Sigmoid colon (tissue), 7 donors: ENCODE data around the gene ZNF446. TPM values are rescaled to one million over a fixed set of nuclear protein-coding genes. Genes with fewer than 3 reads are reported as not detected.

Source experiments
- DNase-seq: peaks from one replicate; pipeline ENCODE4 v3.0.0-alpha.2; 2019
- H3K27ac ChIP-seq, 4 donors: fragments of 200-600 bp; sonication (generic); one replicate each; pipeline ENCODE4 v1.5.1; 2016 to 2019; ENCODE audit warnings: mild to moderate bottlenecking in 1 of 4
- H3K27me3 ChIP-seq, 3 donors: fragments of 200-600 bp; sonication (generic); one replicate each; pipeline ENCODE4 v1.5.1; 2019; ENCODE audit warnings: mild to moderate bottlenecking in 1 of 3
- H3K36me3 ChIP-seq, 4 donors: fragments of 200-600 bp; sonication (generic); one replicate each; pipeline ENCODE4 v1.5.1; 2016 to 2019
- H3K4me1 ChIP-seq, 4 donors: fragments of 200-600 bp; sonication (generic); one replicate each; pipeline ENCODE4 v1.5.1; 2017 to 2019
- H3K4me3 ChIP-seq, 4 donors: fragments of 200-600 bp; sonication (generic); one replicate each; pipeline ENCODE4 v1.5.1; 2017 to 2019; ENCODE audit warnings: mild to moderate bottlenecking in 2 of 4, moderate library complexity in 1 of 4
- H3K9me3 ChIP-seq, 4 donors: fragments of 200-600 bp in 3 of 4; sonication (generic) in 3 of 4; one replicate each; pipeline versions ENCODE4 v1.5.1 to v1.6.1; 2013 to 2019
- CTCF ChIP-seq, 4 experiments: fragments of 450-650 bp in 3 of 4; fragments of 200-600 bp in 1 of 4; IDR thresholded peaks; one replicate each; pipeline ENCODE4 v1.5.1; 2016 to 2019; ENCODE audit warnings: antibody characterized with exemption in 4 of 4, mild to moderate bottlenecking in 3 of 4, moderate library complexity in 2 of 4
- EP300 ChIP-seq, 4 donors: sonication (generic); formaldehyde crosslinking; IDR thresholded peaks; one replicate each; pipeline ENCODE4 v1.6.1; 2017; ENCODE audit warnings: antibody characterized with exemption in 4 of 4
- POLR2A ChIP-seq, 2 donors: fragments of 450-650 bp; IDR thresholded peaks; one replicate each; pipeline ENCODE4 v1.6.1; 2016; ENCODE audit warnings: antibody characterized with exemption in 2 of 2, mild to moderate bottlenecking in 2 of 2, moderate library complexity in 2 of 2
- POLR2AphosphoS5 ChIP-seq, 4 donors: sonication (generic); formaldehyde crosslinking; IDR thresholded peaks; one replicate each; pipeline ENCODE4 v1.6.1; 2017; ENCODE audit warnings: antibody characterized with exemption in 4 of 4
- WGBS, 2 donors: extraction: QIAGEN DNeasy Blood & Tissue Kit; methylation state at CpG; one replicate each; pipeline ENCODE4 v1.1.7; 2013; 5-methylcytosine and 5-hydroxymethylcytosine counted together
- intact Hi-C: fragments of 100-400 bp; cut with DNase I; formaldehyde crosslinking; loops from one replicate; pipeline ENCODE4 v1.15.1; 2023
- polyA plus RNA-seq, 3 donors: library from polyadenylated mRNA; stranded (reverse); fragments of 200-250 nt; gene quantifications; one replicate each; pipeline ENCODE4 v1.2.3, GENCODE V29; 2013
- total RNA-seq, 4 donors: library from RNA; depleted of rRNA; stranded (reverse); fragments of >200 nt; gene quantifications; one replicate each; pipeline ENCODE4 v1.1.0, GENCODE V29; 2016
- donor health status: healthy with polysubstance abuse.
- donor health status: Bipolar disorder and iron deficiency.
- donor health status: healthy.

ZNF446 gene
- total and polyA plus RNA-seq, 7 donors, result 4.4 to 20.8 (median 11.4) TPM

- Histone ChIP-seq H3K36me3 (peaks cover 0 to 23% (median 4%) of the 10 kb centered on the region in 4 donors), H3K27ac (no peak overlapping the region), H3K9me3 (no peaks in the 10 kb centered on the region), H3K4me1 (no peaks in the 10 kb centered on the region), H3K27me3 (no peaks in the 10 kb centered on the region), H3K4me3 (no peak overlapping the region)
- 89 to 90% methylated on average over 2 of the region's 2 CpGs for WGBS, 2 donors
- intact Hi-C loops, result no loop called here
- DNase-seq, result no peak
- TF ChIP-seq EP300 (IDR thresholded peaks at IDR 0.05) (no peak), CTCF (IDR thresholded peaks at IDR 0.05) (no peak), POLR2A (IDR thresholded peaks at IDR 0.05) (no peak), POLR2AphosphoS5 (IDR thresholded peaks at IDR 0.05) (no peak)
Observed at GRCh38 chr19:58460039-58460438, 16.1 kb upstream of the ZNF446 start.

- Histone ChIP-seq H3K4me1 (peaks cover 0 to 23% (median 14%) of the 10 kb centered on the region in 4 donors), H3K36me3 (peaks cover 6 to 20% (median 9%) of the 10 kb centered on the region in 4 donors), H3K4me3 (peak overlapping the region; percentile 15 to 99 (median 91)), H3K27ac (peak overlapping the region in 2 of 4 donors; percentile 14 to 88), H3K9me3 (no peaks in the 10 kb centered on the region), H3K27me3 (no peaks in the 10 kb centered on the region)
- intact Hi-C loops, result loop anchor here (2.0 kb wide), 1 partner anchor 15 kb away; the partner anchor contains the start of gene ZNF324B
- no peak for DNase-seq
- TF ChIP-seq POLR2A (IDR thresholded peaks at IDR 0.05), result no peak
- no peak for TF ChIP-seq CTCF (IDR thresholded peaks at IDR 0.05)
- no peak for TF ChIP-seq POLR2AphosphoS5 (IDR thresholded peaks at IDR 0.05)
- TF ChIP-seq EP300 (IDR thresholded peaks at IDR 0.05), result no peak
- WGBS, 2 donors, result 29 to 35% methylated on average over 20 of the region's 20 CpGs
Observed at GRCh38 chr19:58466089-58466759, 9.9 kb upstream of the ZNF446 start.

GRCh38 chr19:58466760-58467589 lies 9.2 kb upstream of the ZNF446 start, which contains the start of gene ZNF324:
TSS of gene ZNF324 (plus strand) at chr19:58467080. CDS start at chr19:58469186, 2,106 bp downstream.
- Histone ChIP-seq H3K27ac (peak within 1 kb of the TSS; percentile 72 to 88 (median 86)), H3K4me3 (peak within 1 kb of the TSS; percentile 83 to 99 (median 98)), H3K4me1 (peaks cover 0 to 23% (median 14%) of the 10 kb centered on the region in 4 donors), H3K27me3 (no peaks in the 10 kb centered on the region), H3K36me3 (peaks cover 10 to 25% (median 12%) of the 10 kb centered on the region in 4 donors), H3K9me3 (no peaks in the 10 kb centered on the region)
- intact Hi-C loops, result loop anchor here (2.0 kb wide), 1 partner anchor 16 kb away; the partner anchor contains the start of gene ZNF324B
- DNase-seq, result peak; percentile 99
- TF ChIP-seq POLR2A (IDR thresholded peaks at IDR 0.05), result peak; percentile 25 to 36
- no peak for TF ChIP-seq EP300 (IDR thresholded peaks at IDR 0.05)
- TF ChIP-seq POLR2AphosphoS5 (IDR thresholded peaks at IDR 0.05), result peak; percentile 66 to 85 (median 82)
- 0% methylated on average over 92 of the region's 92 CpGs for WGBS, 2 donors

GRCh38 chr19:58468216-58468839 lies 7.8 kb upstream of the ZNF446 start:
- DNase-seq, result no peak
- intact Hi-C loops, result no loop called here
- TF ChIP-seq POLR2AphosphoS5 (IDR thresholded peaks at IDR 0.05), result no peak
- TF ChIP-seq CTCF (IDR thresholded peaks at IDR 0.05), result no peak
- TF ChIP-seq EP300 (IDR thresholded peaks at IDR 0.05), result no peak
- no peak for TF ChIP-seq POLR2A (IDR thresholded peaks at IDR 0.05)
- H3K4me1 ChIP-seq, result peaks cover 0 to 23% (median 14%) of the 10 kb centered on the region in 4 donors
- peak overlapping the region in 1 of 4 donors; percentile 99 for H3K4me3 ChIP-seq
- no peaks in the 10 kb centered on the region for H3K27me3 ChIP-seq
- 66 to 68% methylated on average over 5 of the region's 5 CpGs for WGBS, 2 donors
- peaks cover 17 to 39% (median 19%) of the 10 kb centered on the region in 4 donors for H3K36me3 ChIP-seq
- H3K27ac ChIP-seq, result no peak overlapping the region
- H3K9me3 ChIP-seq, result no peaks in the 10 kb centered on the region
